WTC11 (cell line): ENCODE results near the gene SLC13A4.

Experiments
- E2F4 ChIP-seq: sonication (generic); formaldehyde crosslinking; IDR thresholded peaks from 2 replicates; pipeline ENCODE4 v1.8.1; 2022; ENCODE audit warnings: low read depth, mild to moderate bottlenecking, moderate library complexity, missing genetic modification reagents, borderline replicate concordance
- MAX ChIP-seq: sonication (generic); formaldehyde crosslinking; IDR thresholded peaks from 2 replicates; pipeline ENCODE4 v1.8.0; 2022; ENCODE audit warnings: mild to moderate bottlenecking, missing genetic modification reagents
- STAT6 ChIP-seq: sonication (generic); formaldehyde crosslinking; conservative IDR thresholded peaks from 2 replicates; pipeline ENCODE4 v1.8.1; 2023; ENCODE audit warnings: mild to moderate bottlenecking, low read depth, missing genetic modification reagents, moderate library complexity
- TCF7 ChIP-seq: sonication (generic); formaldehyde crosslinking; IDR thresholded peaks from 2 replicates; pipeline ENCODE4 v1.8.0; 2022; ENCODE audit warnings: mild to moderate bottlenecking, low read depth, missing genetic modification reagents, moderate library complexity
- ZNF317 ChIP-seq: sonication (generic); formaldehyde crosslinking; IDR thresholded peaks from 2 replicates; pipeline ENCODE4 v1.8.1; 2023; ENCODE audit warnings: low read depth, mild to moderate bottlenecking, moderate library complexity, missing genetic modification reagents, borderline replicate concordance
- TF ChIP-seq, protein P1 (sequence below): fragments of 200-600 bp; IDR thresholded peaks from 2 replicates; pipeline ENCODE4 v1.8.0; 2022; ENCODE audit warnings: antibody characterized with exemption
- TF ChIP-seq, protein P2 (sequence below): sonication (generic); formaldehyde crosslinking; IDR thresholded peaks from 2 replicates; pipeline ENCODE4 v1.8.1; 2023; ENCODE audit warnings: mild to moderate bottlenecking, missing genetic modification reagents
- TF ChIP-seq, protein P3 (sequence below): sonication (generic); formaldehyde crosslinking; IDR thresholded peaks from 2 replicates; pipeline ENCODE4 v1.8.0; 2022; ENCODE audit warnings: mild to moderate bottlenecking, missing genetic modification reagents

DNA sequence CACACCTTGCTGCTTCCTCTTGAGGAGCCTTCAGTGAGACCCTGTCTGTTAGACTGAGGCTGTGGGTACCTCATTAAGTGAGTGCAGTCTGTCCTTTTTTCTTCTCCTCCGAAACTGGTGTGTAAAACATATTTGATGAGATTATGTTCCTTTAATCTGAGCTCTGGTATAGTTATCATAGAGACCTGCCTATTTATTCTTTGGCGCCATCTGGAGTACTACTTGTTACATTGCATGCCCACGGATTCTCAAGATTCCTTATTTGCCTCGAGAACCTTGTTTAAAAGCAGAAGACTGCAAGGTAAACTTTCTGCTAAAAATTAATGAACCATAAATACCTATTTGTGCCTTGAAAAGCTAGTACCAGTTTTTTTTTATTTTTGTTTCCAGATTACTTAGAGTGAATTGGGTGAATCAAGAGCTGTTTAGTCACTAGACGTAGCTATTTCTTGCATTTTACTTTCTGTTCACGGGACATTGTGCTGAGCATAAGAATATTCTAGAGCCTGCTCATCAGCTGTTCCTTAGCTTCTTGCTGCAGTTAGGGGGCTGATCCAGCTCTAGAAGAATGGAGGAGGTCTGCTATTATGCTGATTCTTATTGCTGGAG lies 82.6 kb downstream of the SLC13A4 start:
- TF ChIP-seq, protein P1, sequence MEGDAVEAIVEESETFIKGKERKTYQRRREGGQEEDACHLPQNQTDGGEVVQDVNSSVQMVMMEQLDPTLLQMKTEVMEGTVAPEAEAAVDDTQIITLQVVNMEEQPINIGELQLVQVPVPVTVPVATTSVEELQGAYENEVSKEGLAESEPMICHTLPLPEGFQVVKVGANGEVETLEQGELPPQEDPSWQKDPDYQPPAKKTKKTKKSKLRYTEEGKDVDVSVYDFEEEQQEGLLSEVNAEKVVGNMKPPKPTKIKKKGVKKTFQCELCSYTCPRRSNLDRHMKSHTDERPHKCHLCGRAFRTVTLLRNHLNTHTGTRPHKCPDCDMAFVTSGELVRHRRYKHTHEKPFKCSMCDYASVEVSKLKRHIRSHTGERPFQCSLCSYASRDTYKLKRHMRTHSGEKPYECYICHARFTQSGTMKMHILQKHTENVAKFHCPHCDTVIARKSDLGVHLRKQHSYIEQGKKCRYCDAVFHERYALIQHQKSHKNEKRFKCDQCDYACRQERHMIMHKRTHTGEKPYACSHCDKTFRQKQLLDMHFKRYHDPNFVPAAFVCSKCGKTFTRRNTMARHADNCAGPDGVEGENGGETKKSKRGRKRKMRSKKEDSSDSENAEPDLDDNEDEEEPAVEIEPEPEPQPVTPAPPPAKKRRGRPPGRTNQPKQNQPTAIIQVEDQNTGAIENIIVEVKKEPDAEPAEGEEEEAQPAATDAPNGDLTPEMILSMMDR: peak; percentile 46; the same call in 1 of the 2 replicates
- TF ChIP-seq, protein P2, sequence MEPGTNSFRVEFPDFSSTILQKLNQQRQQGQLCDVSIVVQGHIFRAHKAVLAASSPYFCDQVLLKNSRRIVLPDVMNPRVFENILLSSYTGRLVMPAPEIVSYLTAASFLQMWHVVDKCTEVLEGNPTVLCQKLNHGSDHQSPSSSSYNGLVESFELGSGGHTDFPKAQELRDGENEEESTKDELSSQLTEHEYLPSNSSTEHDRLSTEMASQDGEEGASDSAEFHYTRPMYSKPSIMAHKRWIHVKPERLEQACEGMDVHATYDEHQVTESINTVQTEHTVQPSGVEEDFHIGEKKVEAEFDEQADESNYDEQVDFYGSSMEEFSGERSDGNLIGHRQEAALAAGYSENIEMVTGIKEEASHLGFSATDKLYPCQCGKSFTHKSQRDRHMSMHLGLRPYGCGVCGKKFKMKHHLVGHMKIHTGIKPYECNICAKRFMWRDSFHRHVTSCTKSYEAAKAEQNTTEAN (CRISPR knock-in tag): no peak
- TF ChIP-seq ZNF317 (CRISPR knock-in tag): no peak
- no peak for TF ChIP-seq TCF7 (CRISPR knock-in tag)
- no peak for TF ChIP-seq E2F4 (CRISPR knock-in tag)
- TF ChIP-seq STAT6: no peak
- TF ChIP-seq MAX (CRISPR knock-in tag): no peak
- TF ChIP-seq, protein P3, sequence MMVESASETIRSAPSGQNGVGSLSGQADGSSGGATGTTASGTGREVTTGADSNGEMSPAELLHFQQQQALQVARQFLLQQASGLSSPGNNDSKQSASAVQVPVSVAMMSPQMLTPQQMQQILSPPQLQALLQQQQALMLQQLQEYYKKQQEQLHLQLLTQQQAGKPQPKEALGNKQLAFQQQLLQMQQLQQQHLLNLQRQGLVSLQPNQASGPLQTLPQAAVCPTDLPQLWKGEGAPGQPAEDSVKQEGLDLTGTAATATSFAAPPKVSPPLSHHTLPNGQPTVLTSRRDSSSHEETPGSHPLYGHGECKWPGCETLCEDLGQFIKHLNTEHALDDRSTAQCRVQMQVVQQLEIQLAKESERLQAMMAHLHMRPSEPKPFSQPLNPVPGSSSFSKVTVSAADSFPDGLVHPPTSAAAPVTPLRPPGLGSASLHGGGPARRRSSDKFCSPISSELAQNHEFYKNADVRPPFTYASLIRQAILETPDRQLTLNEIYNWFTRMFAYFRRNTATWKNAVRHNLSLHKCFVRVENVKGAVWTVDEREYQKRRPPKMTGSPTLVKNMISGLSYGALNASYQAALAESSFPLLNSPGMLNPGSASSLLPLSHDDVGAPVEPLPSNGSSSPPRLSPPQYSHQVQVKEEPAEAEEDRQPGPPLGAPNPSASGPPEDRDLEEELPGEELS (CRISPR knock-in tag): no peak
